K562 (cell line): ENCODE results near the gene STON2. TPM values are rescaled to one million over a fixed set of nuclear protein-coding genes. Genes with fewer than 3 reads are reported as not detected.

Source experiments
- BHLHE40 ChIP-seq: IDR thresholded peaks from 2 replicates; pipeline ENCODE4 v1.6.1; 2011; ENCODE audit warnings: low read length, improper control_type of control experiment
- EP300 ChIP-seq: IDR thresholded peaks from 2 replicates; pipeline ENCODE4 v1.6.1; 2012; ENCODE audit warnings: low read length, improper control_type of control experiment
- MYNN ChIP-seq, 2 experiments: sonication (generic); formaldehyde crosslinking in 1 of 2; IDR thresholded peaks; 2 replicates each; pipeline versions ENCODE4 v1.5.0 to v1.6.1; 2016 to 2020; ENCODE audit warnings: antibody characterized with exemption in 1 of 2, missing genetic modification reagents in 1 of 2
- POU5F1 ChIP-seq: fragments of 150-350 bp; IDR thresholded peaks from 2 replicates; pipeline ENCODE4 v1.6.1; 2014; ENCODE audit warnings: borderline replicate concordance, low read length, low read depth, mild to moderate bottlenecking; ENCODE audit not compliant: partially characterized antibody
- SNRNP70 ChIP-seq: fragments of 200-400 bp; formaldehyde crosslinking; optimal IDR thresholded peaks from 2 replicates; pipeline ENCODE3; 2017; ENCODE audit warnings: low read depth, low read length
- SRSF7 ChIP-seq: fragments of 200-400 bp; formaldehyde crosslinking; optimal IDR thresholded peaks from 2 replicates; pipeline ENCODE3; 2017; ENCODE audit warnings: mild to moderate bottlenecking, low read depth, low read length
- TAL1 ChIP-seq: fragments of 450-650 bp; IDR thresholded peaks from 2 replicates; pipeline ENCODE4 v1.6.1; 2016; ENCODE audit warnings: mild to moderate bottlenecking
- YY1 ChIP-seq, 3 experiments: IDR thresholded peaks; 2 replicates each; pipeline ENCODE4 v1.6.1; 2011; ENCODE audit warnings: low read length in 2 of 3, mild to moderate bottlenecking in 2 of 3, moderate library complexity in 2 of 3, borderline replicate concordance in 1 of 3, control low read depth in 1 of 3, low read depth in 1 of 3; ENCODE audit not compliant: insufficient read depth in 3 of 3, insufficient replicate concordance in 2 of 3, control insufficient read depth in 1 of 3, insufficient read length in 1 of 3; ENCODE audit errors: extremely low read depth in 1 of 3
- ZNF311 ChIP-seq: fragments of 250-450 bp; sonication (Bioruptor Pico); IDR thresholded peaks from 2 replicates; pipeline ENCODE4 v1.4.0; 2020; ENCODE audit warnings: mild to moderate bottlenecking, moderate library complexity
- polyA plus RNA-seq, 8 experiments: library from polyadenylated mRNA; depleted of rRNA in 4 of 8; stranded (reverse) in 5 of 8; unstranded in 3 of 8; fragments of >200 nt; fragmentation: Nextera tagmentation in 2 of 8; fragmentation: Illumina TruSeq in 1 of 8; extraction: Ambion mirVana in 2 of 8; extraction: Trizol in 1 of 8; gene quantifications; 2 replicates each; pipeline versions ENCODE4 v1.2.1 to v1.2.3, GENCODE V29; 2011 to 2014; ENCODE audit warnings: inconsistent platforms in 1 of 8, missing spikeins in 1 of 8
- total RNA-seq, 7 experiments: library from RNA; depleted of rRNA in 6 of 7; stranded (reverse); fragments of >200 nt in 6 of 7; fragmentation: Illumina TruSeq in 2 of 7; extraction: Trizol in 2 of 7; gene quantifications; 2 replicates each; pipeline versions ENCODE4 v1.2.1 to v1.2.3, GENCODE V29; 2011 to 2021; ENCODE audit warnings: low replicate concordance in 1 of 7
- TF ChIP-seq, protein P1 (sequence below): sonication (generic); formaldehyde crosslinking; IDR thresholded peaks from 2 replicates; pipeline ENCODE4 v1.8.0; 2023; ENCODE audit warnings: mild to moderate bottlenecking, missing genetic modification reagents
- TF ChIP-seq, protein P2 (sequence below), 2 experiments: IDR thresholded peaks; 2 replicates each; pipeline ENCODE4 v1.6.1; 2012; ENCODE audit warnings: improper control_type of control experiment in 2 of 2, low read depth in 2 of 2, low read length in 2 of 2, borderline replicate concordance in 1 of 2
- TF ChIP-seq, protein P3 (sequence below): IDR thresholded peaks from 2 replicates; pipeline ENCODE4 v1.6.1; 2011; ENCODE audit warnings: borderline replicate concordance, low read depth, mild to moderate bottlenecking, moderate library complexity, low read length; ENCODE audit not compliant: insufficient read depth, poor library complexity, severe bottlenecking
- TF ChIP-seq, protein P4 (sequence below): fragments of 250-450 bp; sonication (Bioruptor Pico); IDR thresholded peaks from 2 replicates; pipeline ENCODE4 v1.5.0; 2021

STON2 gene
- total and polyA plus RNA-seq, 9 of the 15 experiments (the other 6 are each of a cell fraction or from before 2014, with no cell fraction given): 7.8 to 99.3 (median 53.5) TPM

DNA sequence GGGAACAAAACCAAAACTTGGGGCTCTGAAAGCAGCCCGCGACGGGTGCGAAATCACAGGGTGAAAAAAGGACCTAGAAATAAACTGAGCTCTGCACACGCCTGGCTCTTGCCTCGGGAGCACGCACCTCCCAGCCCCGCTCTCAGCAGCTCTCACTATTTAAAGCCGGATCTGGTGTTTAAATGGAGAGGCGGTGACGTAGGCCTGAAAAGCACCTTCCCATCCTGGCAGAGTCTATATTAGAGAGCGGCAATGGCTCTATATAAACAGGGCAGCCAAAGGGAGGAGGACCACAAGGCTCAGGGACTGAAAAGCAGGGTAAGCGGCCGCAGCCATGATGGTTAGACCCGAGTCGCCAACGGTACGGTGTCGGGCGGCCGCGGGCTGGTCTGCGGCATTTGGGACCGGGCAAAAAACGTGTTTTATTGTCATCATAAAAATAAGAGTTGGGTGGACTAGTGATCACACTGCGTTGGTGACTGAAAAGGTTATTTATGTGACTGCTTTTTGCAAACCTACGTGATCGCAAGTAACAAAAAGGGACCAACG is 180.8 kb downstream of the STON2 start (continued):
- TF ChIP-seq, protein P1, sequence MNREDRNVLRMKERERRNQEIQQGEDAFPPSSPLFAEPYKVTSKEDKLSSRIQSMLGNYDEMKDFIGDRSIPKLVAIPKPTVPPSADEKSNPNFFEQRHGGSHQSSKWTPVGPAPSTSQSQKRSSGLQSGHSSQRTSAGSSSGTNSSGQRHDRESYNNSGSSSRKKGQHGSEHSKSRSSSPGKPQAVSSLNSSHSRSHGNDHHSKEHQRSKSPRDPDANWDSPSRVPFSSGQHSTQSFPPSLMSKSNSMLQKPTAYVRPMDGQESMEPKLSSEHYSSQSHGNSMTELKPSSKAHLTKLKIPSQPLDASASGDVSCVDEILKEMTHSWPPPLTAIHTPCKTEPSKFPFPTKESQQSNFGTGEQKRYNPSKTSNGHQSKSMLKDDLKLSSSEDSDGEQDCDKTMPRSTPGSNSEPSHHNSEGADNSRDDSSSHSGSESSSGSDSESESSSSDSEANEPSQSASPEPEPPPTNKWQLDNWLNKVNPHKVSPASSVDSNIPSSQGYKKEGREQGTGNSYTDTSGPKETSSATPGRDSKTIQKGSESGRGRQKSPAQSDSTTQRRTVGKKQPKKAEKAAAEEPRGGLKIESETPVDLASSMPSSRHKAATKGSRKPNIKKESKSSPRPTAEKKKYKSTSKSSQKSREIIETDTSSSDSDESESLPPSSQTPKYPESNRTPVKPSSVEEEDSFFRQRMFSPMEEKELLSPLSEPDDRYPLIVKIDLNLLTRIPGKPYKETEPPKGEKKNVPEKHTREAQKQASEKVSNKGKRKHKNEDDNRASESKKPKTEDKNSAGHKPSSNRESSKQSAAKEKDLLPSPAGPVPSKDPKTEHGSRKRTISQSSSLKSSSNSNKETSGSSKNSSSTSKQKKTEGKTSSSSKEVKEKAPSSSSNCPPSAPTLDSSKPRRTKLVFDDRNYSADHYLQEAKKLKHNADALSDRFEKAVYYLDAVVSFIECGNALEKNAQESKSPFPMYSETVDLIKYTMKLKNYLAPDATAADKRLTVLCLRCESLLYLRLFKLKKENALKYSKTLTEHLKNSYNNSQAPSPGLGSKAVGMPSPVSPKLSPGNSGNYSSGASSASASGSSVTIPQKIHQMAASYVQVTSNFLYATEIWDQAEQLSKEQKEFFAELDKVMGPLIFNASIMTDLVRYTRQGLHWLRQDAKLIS (CRISPR knock-in tag): 0 out of 2 replicates have a peak, but pooled peaks have one; percentile 24
- no peak for TF ChIP-seq BHLHE40
- TF ChIP-seq POU5F1: no peak
- TF ChIP-seq, protein P2, sequence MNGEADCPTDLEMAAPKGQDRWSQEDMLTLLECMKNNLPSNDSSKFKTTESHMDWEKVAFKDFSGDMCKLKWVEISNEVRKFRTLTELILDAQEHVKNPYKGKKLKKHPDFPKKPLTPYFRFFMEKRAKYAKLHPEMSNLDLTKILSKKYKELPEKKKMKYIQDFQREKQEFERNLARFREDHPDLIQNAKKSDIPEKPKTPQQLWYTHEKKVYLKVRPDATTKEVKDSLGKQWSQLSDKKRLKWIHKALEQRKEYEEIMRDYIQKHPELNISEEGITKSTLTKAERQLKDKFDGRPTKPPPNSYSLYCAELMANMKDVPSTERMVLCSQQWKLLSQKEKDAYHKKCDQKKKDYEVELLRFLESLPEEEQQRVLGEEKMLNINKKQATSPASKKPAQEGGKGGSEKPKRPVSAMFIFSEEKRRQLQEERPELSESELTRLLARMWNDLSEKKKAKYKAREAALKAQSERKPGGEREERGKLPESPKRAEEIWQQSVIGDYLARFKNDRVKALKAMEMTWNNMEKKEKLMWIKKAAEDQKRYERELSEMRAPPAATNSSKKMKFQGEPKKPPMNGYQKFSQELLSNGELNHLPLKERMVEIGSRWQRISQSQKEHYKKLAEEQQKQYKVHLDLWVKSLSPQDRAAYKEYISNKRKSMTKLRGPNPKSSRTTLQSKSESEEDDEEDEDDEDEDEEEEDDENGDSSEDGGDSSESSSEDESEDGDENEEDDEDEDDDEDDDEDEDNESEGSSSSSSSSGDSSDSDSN (IDR thresholded peaks at IDR 0.05; ENCODE audit: borderline replicate concordance in 1 of 2, low read depth in 2 of 2, low read length in 2 of 2): 0 out of 4 replicates have a peak, but pooled peaks of 1 of the 2 experiments have one; percentile 65
- TF ChIP-seq, protein P3, sequence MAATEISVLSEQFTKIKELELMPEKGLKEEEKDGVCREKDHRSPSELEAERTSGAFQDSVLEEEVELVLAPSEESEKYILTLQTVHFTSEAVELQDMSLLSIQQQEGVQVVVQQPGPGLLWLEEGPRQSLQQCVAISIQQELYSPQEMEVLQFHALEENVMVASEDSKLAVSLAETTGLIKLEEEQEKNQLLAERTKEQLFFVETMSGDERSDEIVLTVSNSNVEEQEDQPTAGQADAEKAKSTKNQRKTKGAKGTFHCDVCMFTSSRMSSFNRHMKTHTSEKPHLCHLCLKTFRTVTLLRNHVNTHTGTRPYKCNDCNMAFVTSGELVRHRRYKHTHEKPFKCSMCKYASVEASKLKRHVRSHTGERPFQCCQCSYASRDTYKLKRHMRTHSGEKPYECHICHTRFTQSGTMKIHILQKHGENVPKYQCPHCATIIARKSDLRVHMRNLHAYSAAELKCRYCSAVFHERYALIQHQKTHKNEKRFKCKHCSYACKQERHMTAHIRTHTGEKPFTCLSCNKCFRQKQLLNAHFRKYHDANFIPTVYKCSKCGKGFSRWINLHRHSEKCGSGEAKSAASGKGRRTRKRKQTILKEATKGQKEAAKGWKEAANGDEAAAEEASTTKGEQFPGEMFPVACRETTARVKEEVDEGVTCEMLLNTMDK: no peak
- TF ChIP-seq MYNN (IDR thresholded peaks at IDR 0.05): no peak
- no peak for TF ChIP-seq MYNN (CRISPR knock-in tag; IDR thresholded peaks at IDR 0.05)
- TF ChIP-seq YY1 (IDR thresholded peaks at IDR 0.05; ENCODE audit: borderline replicate concordance in 1 of 3, control insufficient read depth in 1 of 3, extremely low read depth in 1 of 3, insufficient read depth in 3 of 3, insufficient read length in 1 of 3, insufficient replicate concordance in 2 of 3, low read depth in 1 of 3, low read length in 2 of 3): peak; percentile 51 to 88 (median 83)
- TF ChIP-seq, protein P4, sequence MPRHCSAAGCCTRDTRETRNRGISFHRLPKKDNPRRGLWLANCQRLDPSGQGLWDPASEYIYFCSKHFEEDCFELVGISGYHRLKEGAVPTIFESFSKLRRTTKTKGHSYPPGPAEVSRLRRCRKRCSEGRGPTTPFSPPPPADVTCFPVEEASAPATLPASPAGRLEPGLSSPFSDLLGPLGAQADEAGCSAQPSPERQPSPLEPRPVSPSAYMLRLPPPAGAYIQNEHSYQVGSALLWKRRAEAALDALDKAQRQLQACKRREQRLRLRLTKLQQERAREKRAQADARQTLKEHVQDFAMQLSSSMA (CRISPR knock-in tag): no peak
- TF ChIP-seq EP300: no peak
- no peak for TF ChIP-seq SNRNP70
- TF ChIP-seq SRSF7: no peak
- no peak for TF ChIP-seq ZNF311 (CRISPR knock-in tag)
- TF ChIP-seq TAL1: no peak
